ENCODE data around the gene KCND3.
A peak's percentile ranks its signal among the peaks of the same experiment; 100 is the strongest.

Gene KCND3

DNA sequence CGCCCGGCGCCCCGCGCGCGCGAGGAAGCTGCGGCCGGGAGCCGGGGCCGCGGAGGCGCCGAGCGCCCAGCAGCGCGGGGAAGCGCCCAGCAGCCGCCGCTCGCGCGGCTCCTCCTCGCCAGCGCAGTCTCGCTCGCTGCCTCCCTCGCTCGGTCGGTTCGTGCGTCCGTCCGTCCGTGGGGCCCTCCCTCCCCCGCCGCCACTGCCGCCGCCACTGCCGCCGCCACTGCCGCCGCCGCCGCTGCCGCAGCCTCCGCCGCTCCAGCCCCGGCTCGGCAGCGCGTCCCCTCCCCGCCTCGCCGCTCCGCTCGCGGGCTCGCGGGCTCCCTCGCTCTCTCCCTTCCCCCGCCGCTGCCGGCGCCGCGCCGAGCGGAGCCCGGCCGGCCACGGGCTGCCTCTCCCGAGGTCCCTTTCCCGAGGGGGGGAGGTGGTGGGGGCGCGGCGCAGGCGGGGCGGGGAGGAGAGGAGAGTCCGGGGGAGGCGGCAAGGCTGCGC lies at the start of gene KCND3:
Gene KCND3, minus strand, starts transcription at position 138 of the 495 bp plus-strand sequence.
- DNase-seq, result peak in 1 of 2 experiments; percentile 52

GRCh38 chr1:112034277-112034676 lies 44.8 kb upstream of the KCND3 start:
- DNase-seq, result no peak

- peak; percentile 69 to 78 for DNase-seq
These were observed 44.1 kb upstream of the KCND3 start for GRCh38 chr1:112033439-112034120.

DNA sequence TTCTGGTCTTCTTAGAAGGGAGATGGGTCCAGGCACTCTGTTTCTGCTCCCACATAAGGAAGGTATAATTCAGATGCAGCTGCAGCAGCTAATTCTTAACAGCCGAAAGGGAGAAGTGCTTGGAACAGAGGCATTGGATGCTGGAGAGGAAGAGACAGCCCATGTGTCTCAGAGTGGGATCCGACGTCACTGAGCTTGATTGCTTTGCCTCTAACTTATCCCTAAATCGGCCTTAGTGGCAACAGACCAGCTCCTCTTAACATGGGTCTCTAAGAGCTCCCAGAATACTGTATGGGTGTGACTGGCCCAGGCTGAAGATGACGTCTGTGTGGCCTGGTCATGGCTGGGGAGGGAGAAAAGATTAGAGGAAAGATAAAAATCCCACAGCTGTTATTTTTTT lies 40.7 kb upstream of the KCND3 start:
- DNase-seq, result no peak

- no peak for DNase-seq
These were observed 38.2 kb upstream of the KCND3 start for GRCh38 chr1:112027696-112028095.

DNA sequence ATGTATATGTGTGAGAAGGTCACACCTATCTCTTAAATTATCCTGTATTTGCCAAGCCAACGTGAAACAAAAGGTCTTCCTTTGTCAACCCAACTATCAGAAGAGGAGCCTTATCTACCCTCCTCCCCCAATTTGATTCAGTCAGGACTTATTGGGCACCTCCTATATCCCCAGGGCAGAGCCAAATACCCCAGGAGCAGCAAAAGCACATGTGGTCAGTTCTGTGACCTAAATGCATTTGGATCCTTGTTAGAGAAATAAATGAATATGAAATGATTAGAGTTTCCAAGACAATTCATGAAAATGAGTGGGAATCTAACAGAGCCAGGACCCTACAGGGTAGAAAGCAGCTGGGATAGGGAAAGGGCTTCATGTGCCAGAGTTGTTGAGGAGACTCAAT lies 37.0 kb upstream of the KCND3 start:
- DNase-seq, result no peak

DNA sequence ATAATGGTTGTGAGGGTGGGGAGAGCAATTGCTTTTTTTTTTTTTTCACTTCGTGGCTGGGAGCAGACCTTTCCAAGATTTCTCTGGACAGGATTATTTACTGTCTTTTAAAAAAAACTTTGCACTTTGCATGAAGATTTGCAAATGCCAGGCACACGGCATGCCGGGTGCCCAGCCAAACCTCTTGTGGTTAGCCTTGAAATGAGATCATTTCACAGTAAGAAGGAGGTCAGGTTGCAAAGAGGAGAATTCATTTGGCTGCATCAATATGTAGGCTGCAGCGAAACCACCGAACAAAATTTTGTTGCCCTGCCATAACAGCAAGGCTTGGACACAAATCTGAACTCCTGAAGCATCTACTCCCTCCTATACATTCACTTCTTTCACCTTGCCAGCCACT lies 36.5 kb upstream of the KCND3 start:
- DNase-seq, result no peak

GRCh38 chr1:112021263-112021662 lies 31.8 kb upstream of the KCND3 start:
- DNase-seq, result no peak

GRCh38 chr1:112017183-112017582 lies 27.7 kb upstream of the KCND3 start:
- DNase-seq, result no peak

DNA sequence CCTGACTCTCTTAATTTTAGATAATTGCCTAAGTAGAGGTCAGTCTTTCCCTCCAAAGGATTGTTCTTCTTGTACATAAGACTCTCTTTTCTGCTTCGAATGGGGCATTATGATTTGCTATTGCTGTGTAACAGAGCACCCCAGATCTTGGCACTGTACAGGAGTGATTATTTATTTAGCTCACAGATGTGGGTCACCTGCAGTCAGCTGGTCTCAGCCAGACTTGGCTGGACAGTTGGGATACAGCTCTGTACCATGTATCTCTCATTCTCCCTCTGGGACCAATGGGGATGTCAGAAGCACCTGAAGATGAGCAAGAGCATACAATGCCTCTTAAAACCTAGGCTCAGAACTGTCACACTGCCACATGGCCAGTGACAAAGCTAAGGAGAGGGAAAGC lies 23.4 kb upstream of the KCND3 start:
- no peak for DNase-seq

- peak in 1 of 2 experiments; percentile 63 for DNase-seq
These were observed 21.7 kb upstream of the KCND3 start for GRCh38 chr1:112011202-112011601.

- DNase-seq, result peak in 1 of 2 experiments; percentile 50
These were observed 17.7 kb upstream of the KCND3 start for GRCh38 chr1:112007169-112007568.

DNA sequence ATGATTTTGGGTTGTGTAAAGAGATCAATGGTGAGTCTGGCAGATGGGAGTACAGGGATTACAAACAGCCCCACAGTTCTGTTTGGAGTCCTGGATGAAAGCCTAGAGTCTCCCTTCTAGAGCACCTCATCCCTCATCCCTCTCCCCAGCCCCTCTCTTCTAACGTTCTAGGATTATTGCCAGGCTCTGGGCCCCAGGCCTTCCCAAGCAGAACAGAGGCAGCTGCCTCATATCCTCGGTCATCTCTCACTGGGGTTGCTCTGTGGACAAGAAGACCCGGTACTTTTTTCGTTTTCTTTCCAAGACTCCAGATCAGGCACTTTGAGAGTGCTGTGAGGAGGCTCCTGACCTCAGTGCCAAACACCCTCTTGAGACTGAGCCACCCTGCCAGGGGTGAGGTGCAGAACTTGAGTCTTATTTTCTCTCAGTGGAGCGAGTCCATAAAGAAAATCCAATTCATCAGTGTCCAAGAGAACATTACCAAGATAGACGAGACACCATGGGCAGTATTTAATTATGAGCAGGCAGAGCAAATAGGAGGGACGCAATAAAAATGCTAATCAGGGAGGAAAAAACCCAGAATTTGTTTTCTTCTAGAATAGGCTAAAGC lies 17.1 kb upstream of the KCND3 start:
- DNase-seq, result peak; percentile 90 to 93

GRCh38 chr1:112004076-112004475 lies 14.6 kb upstream of the KCND3 start:
- no peak for DNase-seq

DNA sequence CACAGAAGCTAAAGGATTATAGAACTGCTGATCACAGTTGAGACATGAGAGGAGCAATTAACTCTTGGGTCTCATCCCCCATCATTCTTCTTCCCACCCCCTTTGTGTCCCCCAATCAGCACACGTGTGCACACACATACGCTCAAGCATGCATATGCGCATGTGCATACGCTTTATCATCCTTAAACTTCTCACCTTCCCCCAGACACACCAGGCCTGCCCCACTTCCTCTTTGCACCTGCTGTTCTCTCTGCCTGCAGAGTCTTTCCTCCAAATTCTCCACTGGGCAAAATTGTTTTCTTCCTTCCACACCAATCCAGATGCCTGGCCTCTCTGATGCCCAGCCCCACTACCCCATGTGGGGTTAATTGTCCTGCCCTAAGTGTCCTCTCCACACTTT lies 13.0 kb upstream of the KCND3 start:
- no peak for DNase-seq

DNA sequence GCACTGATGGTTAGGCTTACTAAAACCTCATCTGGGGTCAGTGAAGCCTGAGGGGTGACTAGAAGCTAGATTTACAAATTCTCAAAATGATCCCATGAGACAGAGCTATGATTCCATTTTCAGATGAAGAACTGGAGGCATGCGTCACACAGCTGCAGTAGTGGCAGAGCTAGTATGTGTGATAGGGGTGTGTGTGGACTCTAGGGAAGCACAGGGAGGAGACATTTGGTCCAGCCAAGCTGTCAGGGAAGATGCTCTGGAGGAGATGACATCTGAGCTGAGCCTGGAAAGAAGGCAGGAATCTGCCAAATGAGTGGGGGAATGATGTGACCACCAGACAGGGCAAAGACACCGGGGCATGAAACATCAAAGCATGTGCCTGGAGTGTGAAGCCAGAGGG lies 12.0 kb upstream of the KCND3 start:
- no peak for DNase-seq

DNA sequence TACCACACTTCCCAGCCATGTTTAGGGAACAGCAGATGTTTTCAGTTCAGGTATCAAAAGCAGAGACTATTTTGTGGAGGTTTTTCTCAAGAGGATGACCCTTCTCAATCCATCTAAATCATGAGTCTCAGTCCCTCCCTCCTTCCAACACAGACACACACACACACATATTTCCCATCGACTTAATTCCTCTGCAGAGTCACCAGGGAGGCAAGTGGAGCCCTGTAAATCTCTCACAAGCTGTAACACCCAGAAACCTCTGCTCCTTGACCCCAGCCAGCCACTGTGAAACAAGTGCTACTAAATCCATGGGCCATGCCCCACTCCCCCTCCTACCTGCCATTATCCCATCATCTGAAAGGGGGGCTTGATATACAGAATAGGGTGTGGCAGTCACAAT lies 10.6 kb upstream of the KCND3 start:
- no peak for DNase-seq

- DNase-seq, result no peak
These were observed 8.9 kb upstream of the KCND3 start for GRCh38 chr1:111998332-111998731.

GRCh38 chr1:111992476-111992875 lies 3.0 kb upstream of the KCND3 start:
- no peak for DNase-seq

DNA sequence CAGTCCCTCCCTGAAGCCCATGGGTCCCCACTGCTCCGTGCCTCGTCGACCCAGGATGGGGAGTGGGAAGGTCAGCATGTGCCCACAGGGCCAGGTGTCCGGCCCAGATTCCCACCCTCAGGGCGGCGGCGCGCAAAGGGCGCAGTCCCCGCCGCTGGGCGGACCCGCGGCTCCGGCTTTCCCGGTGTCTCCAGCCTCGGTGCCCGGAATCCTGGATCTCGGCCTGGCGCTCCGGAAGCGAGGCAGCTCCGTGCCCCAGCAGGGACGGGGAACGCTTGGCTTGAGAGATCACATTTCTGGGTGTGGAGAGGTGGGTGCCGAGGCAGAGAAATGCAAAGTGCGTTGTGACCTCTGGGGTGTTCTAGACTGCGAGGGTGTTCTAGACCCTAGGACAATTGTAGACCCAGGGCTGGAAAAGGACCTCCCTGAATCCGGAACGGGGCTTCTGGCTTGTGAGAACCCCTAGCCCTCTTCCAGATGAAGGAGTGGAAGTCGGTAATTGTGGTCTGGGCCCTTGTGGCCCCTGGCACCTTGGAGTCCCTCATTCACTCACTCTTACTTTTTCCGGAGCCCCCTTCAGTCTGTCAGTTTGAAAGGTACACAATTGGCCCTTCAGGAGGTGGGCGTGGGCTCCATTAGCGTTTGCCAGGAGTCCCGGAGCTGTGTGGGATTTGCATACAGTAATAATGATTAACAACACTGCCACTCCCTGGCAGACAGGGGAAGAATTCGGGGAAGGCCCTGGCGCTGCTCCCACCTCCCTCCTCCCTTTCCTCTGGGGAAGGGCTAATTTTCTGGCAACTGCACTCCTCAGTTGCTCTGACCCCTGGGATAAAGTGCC lies 1.6 kb upstream of the KCND3 start:
- peak; percentile 87 to 92 for DNase-seq

- DNase-seq, result peak in 1 of 2 experiments; percentile 52
These were observed 784 bp upstream of the KCND3 start for GRCh38 chr1:111990026-111990877.

DNA sequence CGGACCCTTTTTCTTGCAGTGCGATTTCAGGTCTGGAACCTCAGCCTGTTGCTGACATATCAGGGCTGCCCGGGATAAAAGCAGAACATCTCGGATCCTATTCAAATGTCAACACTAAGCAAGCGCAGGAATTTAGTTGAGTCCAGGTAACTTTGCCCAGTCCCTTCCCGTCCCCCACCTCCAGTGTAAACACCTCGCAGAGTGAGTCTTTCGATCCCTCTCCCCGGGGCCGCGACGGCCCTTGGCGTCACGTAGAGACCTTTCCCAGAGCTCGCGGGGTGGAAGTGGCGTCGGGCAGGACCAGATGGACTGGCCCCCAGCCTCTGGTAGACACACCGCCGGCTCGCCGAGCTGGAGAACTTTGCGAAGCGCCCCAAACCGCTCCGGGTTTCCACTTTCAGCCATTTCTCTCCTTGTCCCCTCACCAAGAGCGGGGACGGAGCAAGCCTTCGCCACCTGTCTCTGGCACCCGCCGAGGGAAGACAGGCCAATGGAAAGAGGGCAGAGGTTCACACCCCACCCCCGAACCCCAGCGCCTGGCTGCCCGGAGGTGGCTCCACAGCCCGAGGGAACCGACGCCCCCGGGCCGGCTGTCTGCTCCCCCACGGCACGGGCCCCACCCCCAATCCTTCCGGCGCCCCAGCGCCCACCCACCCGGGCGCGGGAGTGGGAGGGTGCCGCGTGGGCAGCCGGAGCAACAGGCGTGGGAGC lies 570 bp downstream of the KCND3 start:
- peak in 1 of 2 experiments; percentile 19 for DNase-seq

Data from NCI-H446 (cell line).